HepG2 (cell line): ENCODE data around the gene PLXNC1. TPM values are rescaled to one million over a fixed set of nuclear protein-coding genes. Genes with fewer than 3 reads are reported as not detected.

Experiments used
- CERS6 ChIP-seq: sonication (generic); formaldehyde crosslinking; IDR thresholded peaks from 2 replicates; pipeline ENCODE4 v1.5.0; 2020; ENCODE audit warnings: missing genetic modification reagents
- GFI1 ChIP-seq: sonication (generic); formaldehyde crosslinking; IDR thresholded peaks from 2 replicates; pipeline ENCODE4 v1.5.0; 2020; ENCODE audit warnings: missing genetic modification reagents, mild to moderate bottlenecking, borderline replicate concordance
- POGK ChIP-seq: sonication (generic); formaldehyde crosslinking; conservative IDR thresholded peaks from 2 replicates; pipeline ENCODE4 v1.8.0; 2022; ENCODE audit warnings: mild to moderate bottlenecking, moderate library complexity, missing genetic modification reagents
- PPARG ChIP-seq: conservative IDR thresholded peaks from 2 replicates; pipeline ENCODE4 v1.6.1; 2016; ENCODE audit warnings: missing biosample characterization, missing genetic modification reagents
- RFX3 ChIP-seq: IDR thresholded peaks from 2 replicates; pipeline ENCODE4 v1.6.1; 2016; ENCODE audit warnings: missing biosample characterization, missing genetic modification reagents
- SALL1 ChIP-seq: sonication (generic); formaldehyde crosslinking; IDR thresholded peaks from 2 replicates; pipeline ENCODE4 v1.8.0; 2022; ENCODE audit warnings: mild to moderate bottlenecking, missing genetic modification reagents
- TFAP4 ChIP-seq: sonication (generic); IDR thresholded peaks from 2 replicates; pipeline ENCODE4 v1.6.1; 2016; ENCODE audit warnings: low read depth, borderline replicate concordance
- polyA plus RNA-seq, 8 experiments: library from polyadenylated mRNA; depleted of rRNA in 3 of 8; stranded (reverse) in 7 of 8; unstranded in 1 of 8; fragments of >200 nt; fragmentation: Illumina TruSeq in 4 of 8; extraction: Trizol in 4 of 8; gene quantifications; 2 replicates each; pipeline versions ENCODE4 v1.2.1 to v1.2.3, GENCODE V29; 2011 to 2016; ENCODE audit warnings: low read depth in 4 of 8, missing spikeins in 1 of 8, mixed read lengths in 1 of 8; ENCODE audit not compliant: insufficient read depth in 1 of 8
- total RNA-seq, 5 experiments: library from RNA; depleted of rRNA; stranded (reverse); fragments of >200 nt; fragmentation: Illumina TruSeq; extraction: Trizol; gene quantifications; 2 replicates each; pipeline ENCODE4 v1.2.3, GENCODE V29; 2016; ENCODE audit warnings: low read depth in 1 of 5
- TF ChIP-seq, protein P1 (sequence below): sonication (generic); formaldehyde crosslinking; IDR thresholded peaks from 2 replicates; pipeline ENCODE4 v1.5.1; 2020; ENCODE audit warnings: mild to moderate bottlenecking, missing genetic modification reagents, borderline replicate concordance
- TF ChIP-seq, protein P2 (sequence below): sonication (generic); formaldehyde crosslinking; IDR thresholded peaks from 2 replicates; pipeline ENCODE4 v1.8.1; 2023; ENCODE audit warnings: mild to moderate bottlenecking, moderate library complexity, missing genetic modification reagents
- TF ChIP-seq, protein P3 (sequence below): sonication (generic); formaldehyde crosslinking; IDR thresholded peaks from 2 replicates; pipeline ENCODE4 v1.4.0; 2020; ENCODE audit warnings: mild to moderate bottlenecking, missing genetic modification reagents, borderline replicate concordance

Gene PLXNC1
- total and polyA plus RNA-seq, 2 of the 13 experiments (the other 11 are each of a cell fraction or from before 2014, with no cell fraction given) = 6.6 to 11.2 TPM

- TF ChIP-seq, protein P1, sequence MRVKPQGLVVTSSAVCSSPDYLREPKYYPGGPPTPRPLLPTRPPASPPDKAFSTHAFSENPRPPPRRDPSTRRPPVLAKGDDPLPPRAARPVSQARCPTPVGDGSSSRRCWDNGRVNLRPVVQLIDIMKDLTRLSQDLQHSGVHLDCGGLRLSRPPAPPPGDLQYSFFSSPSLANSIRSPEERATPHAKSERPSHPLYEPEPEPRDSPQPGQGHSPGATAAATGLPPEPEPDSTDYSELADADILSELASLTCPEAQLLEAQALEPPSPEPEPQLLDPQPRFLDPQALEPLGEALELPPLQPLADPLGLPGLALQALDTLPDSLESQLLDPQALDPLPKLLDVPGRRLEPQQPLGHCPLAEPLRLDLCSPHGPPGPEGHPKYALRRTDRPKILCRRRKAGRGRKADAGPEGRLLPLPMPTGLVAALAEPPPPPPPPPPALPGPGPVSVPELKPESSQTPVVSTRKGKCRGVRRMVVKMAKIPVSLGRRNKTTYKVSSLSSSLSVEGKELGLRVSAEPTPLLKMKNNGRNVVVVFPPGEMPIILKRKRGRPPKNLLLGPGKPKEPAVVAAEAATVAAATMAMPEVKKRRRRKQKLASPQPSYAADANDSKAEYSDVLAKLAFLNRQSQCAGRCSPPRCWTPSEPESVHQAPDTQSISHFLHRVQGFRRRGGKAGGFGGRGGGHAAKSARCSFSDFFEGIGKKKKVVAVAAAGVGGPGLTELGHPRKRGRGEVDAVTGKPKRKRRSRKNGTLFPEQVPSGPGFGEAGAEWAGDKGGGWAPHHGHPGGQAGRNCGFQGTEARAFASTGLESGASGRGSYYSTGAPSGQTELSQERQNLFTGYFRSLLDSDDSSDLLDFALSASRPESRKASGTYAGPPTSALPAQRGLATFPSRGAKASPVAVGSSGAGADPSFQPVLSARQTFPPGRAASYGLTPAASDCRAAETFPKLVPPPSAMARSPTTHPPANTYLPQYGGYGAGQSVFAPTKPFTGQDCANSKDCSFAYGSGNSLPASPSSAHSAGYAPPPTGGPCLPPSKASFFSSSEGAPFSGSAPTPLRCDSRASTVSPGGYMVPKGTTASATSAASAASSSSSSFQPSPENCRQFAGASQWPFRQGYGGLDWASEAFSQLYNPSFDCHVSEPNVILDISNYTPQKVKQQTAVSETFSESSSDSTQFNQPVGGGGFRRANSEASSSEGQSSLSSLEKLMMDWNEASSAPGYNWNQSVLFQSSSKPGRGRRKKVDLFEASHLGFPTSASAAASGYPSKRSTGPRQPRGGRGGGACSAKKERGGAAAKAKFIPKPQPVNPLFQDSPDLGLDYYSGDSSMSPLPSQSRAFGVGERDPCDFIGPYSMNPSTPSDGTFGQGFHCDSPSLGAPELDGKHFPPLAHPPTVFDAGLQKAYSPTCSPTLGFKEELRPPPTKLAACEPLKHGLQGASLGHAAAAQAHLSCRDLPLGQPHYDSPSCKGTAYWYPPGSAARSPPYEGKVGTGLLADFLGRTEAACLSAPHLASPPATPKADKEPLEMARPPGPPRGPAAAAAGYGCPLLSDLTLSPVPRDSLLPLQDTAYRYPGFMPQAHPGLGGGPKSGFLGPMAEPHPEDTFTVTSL = peak; percentile 54; the same call in 1 of the 2 replicates
- TF ChIP-seq POGK (CRISPR knock-in tag) (0 out of 2 replicates have a peak, but pooled peaks have one; percentile 40), TFAP4 (peak; percentile 93), PPARG (CRISPR knock-in tag) (0 out of 2 replicates have a peak, but pooled peaks have one; percentile 28), CERS6 (CRISPR knock-in tag) (no peak), SALL1 (CRISPR knock-in tag) (peak; percentile 87), RFX3 (no peak), GFI1 (peak; percentile 75)
- TF ChIP-seq, protein P2, sequence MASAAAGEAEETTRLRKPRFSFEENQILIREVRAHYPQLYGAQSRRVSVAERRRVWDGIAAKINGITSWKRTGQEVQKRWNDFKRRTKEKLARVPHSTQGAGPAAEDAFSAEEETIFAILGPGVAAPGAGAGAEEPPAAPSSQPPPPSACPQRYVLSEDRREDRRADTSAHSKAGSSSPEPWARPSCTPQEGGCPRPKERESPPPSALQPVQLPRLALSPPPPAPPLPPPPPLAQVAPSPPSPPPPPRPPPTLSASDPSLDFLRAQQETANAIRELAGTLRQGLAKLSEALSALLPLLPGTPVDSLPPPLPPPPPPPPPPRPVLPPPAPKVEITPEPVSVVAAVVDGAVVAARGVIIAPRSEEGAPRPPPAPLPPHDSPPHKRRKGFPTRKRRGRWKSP (CRISPR knock-in tag) = no peak
- TF ChIP-seq, protein P3, sequence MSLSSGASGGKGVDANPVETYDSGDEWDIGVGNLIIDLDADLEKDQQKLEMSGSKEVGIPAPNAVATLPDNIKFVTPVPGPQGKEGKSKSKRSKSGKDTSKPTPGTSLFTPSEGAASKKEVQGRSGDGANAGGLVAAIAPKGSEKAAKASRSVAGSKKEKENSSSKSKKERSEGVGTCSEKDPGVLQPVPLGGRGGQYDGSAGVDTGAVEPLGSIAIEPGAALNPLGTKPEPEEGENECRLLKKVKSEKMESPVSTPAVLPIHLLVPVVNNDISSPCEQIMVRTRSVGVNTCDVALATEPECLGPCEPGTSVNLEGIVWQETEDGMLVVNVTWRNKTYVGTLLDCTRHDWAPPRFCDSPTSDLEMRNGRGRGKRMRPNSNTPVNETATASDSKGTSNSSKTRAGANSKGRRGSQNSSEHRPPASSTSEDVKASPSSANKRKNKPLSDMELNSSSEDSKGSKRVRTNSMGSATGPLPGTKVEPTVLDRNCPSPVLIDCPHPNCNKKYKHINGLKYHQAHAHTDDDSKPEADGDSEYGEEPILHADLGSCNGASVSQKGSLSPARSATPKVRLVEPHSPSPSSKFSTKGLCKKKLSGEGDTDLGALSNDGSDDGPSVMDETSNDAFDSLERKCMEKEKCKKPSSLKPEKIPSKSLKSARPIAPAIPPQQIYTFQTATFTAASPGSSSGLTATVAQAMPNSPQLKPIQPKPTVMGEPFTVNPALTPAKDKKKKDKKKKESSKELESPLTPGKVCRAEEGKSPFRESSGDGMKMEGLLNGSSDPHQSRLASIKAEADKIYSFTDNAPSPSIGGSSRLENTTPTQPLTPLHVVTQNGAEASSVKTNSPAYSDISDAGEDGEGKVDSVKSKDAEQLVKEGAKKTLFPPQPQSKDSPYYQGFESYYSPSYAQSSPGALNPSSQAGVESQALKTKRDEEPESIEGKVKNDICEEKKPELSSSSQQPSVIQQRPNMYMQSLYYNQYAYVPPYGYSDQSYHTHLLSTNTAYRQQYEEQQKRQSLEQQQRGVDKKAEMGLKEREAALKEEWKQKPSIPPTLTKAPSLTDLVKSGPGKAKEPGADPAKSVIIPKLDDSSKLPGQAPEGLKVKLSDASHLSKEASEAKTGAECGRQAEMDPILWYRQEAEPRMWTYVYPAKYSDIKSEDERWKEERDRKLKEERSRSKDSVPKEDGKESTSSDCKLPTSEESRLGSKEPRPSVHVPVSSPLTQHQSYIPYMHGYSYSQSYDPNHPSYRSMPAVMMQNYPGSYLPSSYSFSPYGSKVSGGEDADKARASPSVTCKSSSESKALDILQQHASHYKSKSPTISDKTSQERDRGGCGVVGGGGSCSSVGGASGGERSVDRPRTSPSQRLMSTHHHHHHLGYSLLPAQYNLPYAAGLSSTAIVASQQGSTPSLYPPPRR (CRISPR knock-in tag) = peak; percentile 51; the same call in 1 of the 2 replicates
These were observed 3.2 kb downstream of the PLXNC1 start (continued) for GRCh38 chr12:94151582-94151981.
